ENCODE measurements around the gene NTM. TPM values are rescaled to one million over a fixed set of nuclear protein-coding genes. Genes with fewer than 3 reads are reported as not detected.

Gene NTM
- total and polyA plus RNA-seq, 2 of the 8 experiments (the other 6 are each of a cell fraction or from before 2014, with no cell fraction given), result 13.4 to 20.0 TPM

GRCh38 chr11:132134322-132134721 is 763.9 kb downstream of the NTM start (continued):
- TF ChIP-seq SRF (IDR thresholded peaks at IDR 0.05; ENCODE audit: low read depth, low read length), result no peak
